Measurements from ENCODE around the gene DOHH.

- no peak for TF ChIP-seq CTCF (IDR thresholded peaks at IDR 0.05)
- no peak for TF ChIP-seq POLR2AphosphoS5 (IDR thresholded peaks at IDR 0.05)
- no peak for TF ChIP-seq EP300 (IDR thresholded peaks at IDR 0.05)
- no peak for TF ChIP-seq POLR2A (IDR thresholded peaks at IDR 0.05)
Measured at GRCh38 chr19:3524078-3524842, 23.8 kb upstream of the DOHH start.

All from stomach (tissue), 4 donors.